Prostate gland (tissue), 2 donors: ENCODE measurements around the gene FOXC1.

ENCODE experiments used
- CTCF ChIP-seq, 4 experiments: fragments of 200-600 bp in 2 of 4; fragments of 450-650 bp in 2 of 4; sonication (generic) in 2 of 4; IDR thresholded peaks; 1 replicate in 3 of 4; 2 replicates in 1 of 4; pipeline ENCODE4 v1.5.1; 2016 to 2019; ENCODE audit warnings: antibody characterized with exemption in 4 of 4, mild to moderate bottlenecking in 2 of 4, moderate library complexity in 2 of 4
- POLR2A ChIP-seq: fragments of 450-650 bp; IDR thresholded peaks from one replicate; pipeline ENCODE4 v1.6.1; 2016; ENCODE audit warnings: antibody characterized with exemption, mild to moderate bottlenecking

- TF ChIP-seq POLR2A (no peak), CTCF (IDR thresholded peaks at IDR 0.05) (no peak)
Measured at GRCh38 chr6:1629316-1629715, 19.6 kb downstream of the FOXC1 start.
